Uterine smooth muscle cell (primary cell): ENCODE data around the gene CD22. TPM values are rescaled to one million over a fixed set of nuclear protein-coding genes. Genes with fewer than 3 reads are reported as not detected.

Experiments
- total RNA-seq: library from RNA; depleted of rRNA; stranded (reverse); fragments of >200 nt; gene quantifications from 2 replicates; pipeline ENCODE4 v1.2.3, GENCODE V29; 2014

The CD22 gene
- 0.25 and 0.55 TPM in 2 replicates for total RNA-seq

GRCh38 chr19:35328851-35329285, at the start of gene CD22:
Gene CD22 (plus strand): TSS chr19:35329187. CDS start chr19:35332041, 2,854 bp downstream.

GRCh38 chr19:35291916-35292315, 37.1 kb upstream of the CD22 start, which contains the start of gene MAG:
Gene MAG (plus strand): TSS chr19:35292161. CDS start chr19:35295409, 3,248 bp downstream.

GRCh38 chr19:35347171-35347929, 18.4 kb downstream of the CD22 start, which contains the start of gene FFAR1:
Gene FFAR1 (plus strand): TSS chr19:35347902. CDS start chr19:35351552, 3,650 bp downstream.

GRCh38 chr19:35357867-35358573, 29.0 kb downstream of the CD22 start, which contains the start of gene FFAR3:
Gene FFAR3 (plus strand): TSS chr19:35358460. CDS start chr19:35358891, 431 bp downstream.

GRCh38 chr19:35370722-35371121, 41.7 kb downstream of the CD22 start, which contains the start of gene GPR42:
Gene GPR42 (plus strand): TSS chr19:35371068. CDS start chr19:35371360, 292 bp downstream.

Other genes starting within 250 kb of the CD22 start
- gene FXYD3, start 213.4 kb upstream of the CD22 start, total RNA-seq, result not detected in 2 replicates
- gene LGI4, start 194.1 kb upstream of the CD22 start, total RNA-seq, result under 0.01 and 0.25 TPM in 2 replicates
- 0.33 and 0.87 TPM in 2 replicates for gene FXYD1, start 190.4 kb upstream of the CD22 start, total RNA-seq
- gene FXYD7, start 185.9 kb upstream of the CD22 start, total RNA-seq, result not detected in 2 replicates
- gene FXYD5, start 174.5 kb upstream of the CD22 start, total RNA-seq, result 21.2 and 25.8 TPM in 2 replicates
- not detected in 2 replicates for gene FAM187B, start 100.4 kb upstream of the CD22 start, total RNA-seq
- 0.37 and 0.44 TPM in 2 replicates for gene LSR, start 80.2 kb upstream of the CD22 start, total RNA-seq
- gene USF2, start 60.2 kb upstream of the CD22 start, total RNA-seq, result 50.4 and 62.1 TPM in 2 replicates
- 0.22 TPM in 1 of 2 replicates, not detected in the other for gene HAMP, start 46.7 kb upstream of the CD22 start, total RNA-seq
- not detected in 2 replicates for gene MAG, start 37.0 kb upstream of the CD22 start, total RNA-seq
- not detected in 2 replicates for gene FFAR1, start 18.7 kb downstream of the CD22 start, total RNA-seq
- gene FFAR3, start 29.3 kb downstream of the CD22 start, total RNA-seq, result not detected in 2 replicates
- gene GPR42, start 41.9 kb downstream of the CD22 start, total RNA-seq, result not detected in 2 replicates
- not detected in 2 replicates for gene FFAR2, start 119.1 kb downstream of the CD22 start, total RNA-seq
- not detected in 2 replicates for gene KRTDAP, start 161.3 kb downstream of the CD22 start, total RNA-seq
- 14.1 and 21.9 TPM in 2 replicates for gene DMKN, start 184.5 kb downstream of the CD22 start, total RNA-seq
- 1.7 and 4.5 TPM in 2 replicates for gene SBSN, start 199.1 kb downstream of the CD22 start, total RNA-seq
- gene GAPDHS, start 204.3 kb downstream of the CD22 start, total RNA-seq, result not detected in 2 replicates
- 80.7 and 104 TPM in 2 replicates for gene TMEM147, start 216.4 kb downstream of the CD22 start, total RNA-seq
- gene ATP4A, start 234.5 kb downstream of the CD22 start, total RNA-seq, result not detected in 2 replicates